Gastroesophageal sphincter (tissue), 3 donors: ENCODE results near the gene FPR1.
A peak's percentile ranks its signal among the peaks of the same experiment; 100 is the strongest.

Experiments
- CTCF ChIP-seq, 4 experiments: fragments of 200-600 bp in 2 of 4; fragments of 450-650 bp in 2 of 4; sonication (generic) in 1 of 4; IDR thresholded peaks; one replicate each; pipeline ENCODE4 v1.5.1; 2017 to 2019; ENCODE audit warnings: antibody characterized with exemption in 4 of 4, mild to moderate bottlenecking in 2 of 4, moderate library complexity in 2 of 4
- POLR2A ChIP-seq, 2 donors: fragments of 450-650 bp; IDR thresholded peaks; one replicate each; pipeline ENCODE4 v1.6.1; 2017; ENCODE audit warnings: antibody characterized with exemption in 2 of 2, mild to moderate bottlenecking in 2 of 2, moderate library complexity in 1 of 2

GRCh38 chr19:51703575-51704515 lies 47.8 kb downstream of the FPR1 start:
- TF ChIP-seq POLR2A (IDR thresholded peaks at IDR 0.05): peak; percentile 59 to 83
- peak in 3 of 4 experiments; percentile 37 to 60 (median 53) for TF ChIP-seq CTCF (IDR thresholded peaks at IDR 0.05)
